ENCODE data around the gene CEP95. TPM values are rescaled to one million over a fixed set of nuclear protein-coding genes. Genes with fewer than 3 reads are reported as not detected.

CEP95 gene
- polyA plus RNA-seq, 1 donor from 2014 or later = 220 TPM

DNA sequence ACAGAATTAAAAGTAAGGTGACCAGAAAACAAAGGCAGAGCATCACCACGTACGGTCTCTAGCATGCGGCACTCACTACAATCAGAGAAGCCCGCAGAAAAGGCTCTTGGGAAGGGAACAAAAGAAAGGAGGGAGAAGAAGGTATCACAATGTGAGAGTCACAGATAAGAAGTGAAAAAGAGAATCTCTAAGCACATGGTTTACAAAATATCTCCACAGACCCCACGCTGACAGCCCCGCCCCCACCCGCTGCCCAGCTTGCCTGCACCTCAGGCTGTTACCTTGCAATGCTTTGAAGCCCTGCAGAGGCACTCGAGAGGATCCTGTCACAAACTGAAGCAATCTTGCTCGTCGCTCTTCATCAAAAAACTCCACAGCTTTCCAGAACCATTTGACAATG lies 40.5 kb downstream of the CEP95 start:
- peaks cover 5% of the 10 kb centered on the region for H3K36me3 ChIP-seq (ENCODE audit: insufficient read depth, low read length)
- TF ChIP-seq TAF1 (IDR thresholded peaks at IDR 0.05; ENCODE audit: low read depth) = no peak
- TF ChIP-seq SMC3 (conservative IDR thresholded peaks at IDR 0.05; ENCODE audit: poor library complexity) = no peak
- TF ChIP-seq MXI1 (conservative IDR thresholded peaks at IDR 0.05; ENCODE audit: poor library complexity, severe bottlenecking) = no peak
- no peak for TF ChIP-seq REST (IDR thresholded peaks at IDR 0.05; ENCODE audit: borderline replicate concordance)
- TF ChIP-seq, protein P1, sequence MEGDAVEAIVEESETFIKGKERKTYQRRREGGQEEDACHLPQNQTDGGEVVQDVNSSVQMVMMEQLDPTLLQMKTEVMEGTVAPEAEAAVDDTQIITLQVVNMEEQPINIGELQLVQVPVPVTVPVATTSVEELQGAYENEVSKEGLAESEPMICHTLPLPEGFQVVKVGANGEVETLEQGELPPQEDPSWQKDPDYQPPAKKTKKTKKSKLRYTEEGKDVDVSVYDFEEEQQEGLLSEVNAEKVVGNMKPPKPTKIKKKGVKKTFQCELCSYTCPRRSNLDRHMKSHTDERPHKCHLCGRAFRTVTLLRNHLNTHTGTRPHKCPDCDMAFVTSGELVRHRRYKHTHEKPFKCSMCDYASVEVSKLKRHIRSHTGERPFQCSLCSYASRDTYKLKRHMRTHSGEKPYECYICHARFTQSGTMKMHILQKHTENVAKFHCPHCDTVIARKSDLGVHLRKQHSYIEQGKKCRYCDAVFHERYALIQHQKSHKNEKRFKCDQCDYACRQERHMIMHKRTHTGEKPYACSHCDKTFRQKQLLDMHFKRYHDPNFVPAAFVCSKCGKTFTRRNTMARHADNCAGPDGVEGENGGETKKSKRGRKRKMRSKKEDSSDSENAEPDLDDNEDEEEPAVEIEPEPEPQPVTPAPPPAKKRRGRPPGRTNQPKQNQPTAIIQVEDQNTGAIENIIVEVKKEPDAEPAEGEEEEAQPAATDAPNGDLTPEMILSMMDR (IDR thresholded peaks at IDR 0.05; ENCODE audit: poor library complexity, severe bottlenecking) = no peak
- no peak for TF ChIP-seq EP300 (conservative IDR thresholded peaks at IDR 0.05; ENCODE audit: poor library complexity, severe bottlenecking)
- no peak for TF ChIP-seq POLR2AphosphoS5 (IDR thresholded peaks at IDR 0.05)
- TF ChIP-seq RAD21 (conservative IDR thresholded peaks at IDR 0.05) = no peak
- TF ChIP-seq EZH2 (IDR thresholded peaks at IDR 0.05; ENCODE audit: borderline replicate concordance, insufficient read depth, low read length, poor library complexity, severe bottlenecking) = no peak
- no peak overlapping the region for H2AFZ ChIP-seq (ENCODE audit: low read depth, low read length)
- H3K9ac ChIP-seq (ENCODE audit: low read length) = no peak overlapping the region
- H3K27ac ChIP-seq (ENCODE audit: low read length) = no peak overlapping the region
- no peak overlapping the region for H3K4me2 ChIP-seq (ENCODE audit: low read length)
- no peaks in the 10 kb centered on the region for H3F3A ChIP-seq (ENCODE audit: insufficient read depth, low read length, poor library complexity, severe bottlenecking)
- no peaks in the 10 kb centered on the region for H4K20me1 ChIP-seq (ENCODE audit: insufficient read depth)
- H3K9me2 ChIP-seq (ENCODE audit: insufficient read depth, low read length) = no peaks in the 10 kb centered on the region
- H3K4me3 ChIP-seq (ENCODE audit: low read length) = no peak overlapping the region
- H3K79me2 ChIP-seq (replicated peaks; ENCODE audit: insufficient read depth, low read length) = no peaks in the 10 kb centered on the region
- no peaks in the 10 kb centered on the region for H3K27me3 ChIP-seq (ENCODE audit: insufficient read depth, low read depth, low read length)
- H3K9me3 ChIP-seq (ENCODE audit: low read length) = no peaks in the 10 kb centered on the region

GRCh38 chr17:64551461-64551860 lies 44.7 kb downstream of the CEP95 start:
- H4K20me1 ChIP-seq (ENCODE audit: insufficient read depth) = no peaks in the 10 kb centered on the region
- no peaks in the 10 kb centered on the region for H3K36me3 ChIP-seq (ENCODE audit: insufficient read depth, low read length)
- H3K27ac ChIP-seq (ENCODE audit: low read length) = no peak overlapping the region
- no peaks in the 10 kb centered on the region for H3K79me2 ChIP-seq (replicated peaks; ENCODE audit: insufficient read depth, low read length)
- H3K9me2 ChIP-seq (ENCODE audit: insufficient read depth, low read length) = no peaks in the 10 kb centered on the region
- no peaks in the 10 kb centered on the region for H3K27me3 ChIP-seq (ENCODE audit: insufficient read depth, low read depth, low read length)
- H3K9ac ChIP-seq (ENCODE audit: low read length) = no peak overlapping the region
- TF ChIP-seq RAD21 (conservative IDR thresholded peaks at IDR 0.05) (no peak), SMC3 (conservative IDR thresholded peaks at IDR 0.05; ENCODE audit: poor library complexity) (no peak), POLR2AphosphoS5 (IDR thresholded peaks at IDR 0.05) (no peak), REST (IDR thresholded peaks at IDR 0.05; ENCODE audit: borderline replicate concordance) (no peak), TAF1 (IDR thresholded peaks at IDR 0.05; ENCODE audit: low read depth) (no peak), EZH2 (IDR thresholded peaks at IDR 0.05; ENCODE audit: borderline replicate concordance, insufficient read depth, low read length, poor library complexity, severe bottlenecking) (no peak), EP300 (conservative IDR thresholded peaks at IDR 0.05; ENCODE audit: poor library complexity, severe bottlenecking) (no peak), MXI1 (conservative IDR thresholded peaks at IDR 0.05; ENCODE audit: poor library complexity, severe bottlenecking) (no peak)
- TF ChIP-seq, protein P1 (IDR thresholded peaks at IDR 0.05; ENCODE audit: poor library complexity, severe bottlenecking) = no peak
- H2AFZ ChIP-seq (ENCODE audit: low read depth, low read length) = no peak overlapping the region
- no peaks in the 10 kb centered on the region for H3F3A ChIP-seq (ENCODE audit: insufficient read depth, low read length, poor library complexity, severe bottlenecking)
- H3K4me3 ChIP-seq (ENCODE audit: low read length) = no peak overlapping the region
- no peaks in the 10 kb centered on the region for H3K9me3 ChIP-seq (ENCODE audit: low read length)
- no peak overlapping the region for H3K4me2 ChIP-seq (ENCODE audit: low read length)

All from neural cell (in vitro differentiated cells).